ENCODE data around the gene CTNND2. TPM values are rescaled to one million over a fixed set of nuclear protein-coding genes. Genes with fewer than 3 reads are reported as not detected.

CTNND2 gene
- total RNA-seq, 1 experiment from 2014 or later, result 7.0 TPM

DNA sequence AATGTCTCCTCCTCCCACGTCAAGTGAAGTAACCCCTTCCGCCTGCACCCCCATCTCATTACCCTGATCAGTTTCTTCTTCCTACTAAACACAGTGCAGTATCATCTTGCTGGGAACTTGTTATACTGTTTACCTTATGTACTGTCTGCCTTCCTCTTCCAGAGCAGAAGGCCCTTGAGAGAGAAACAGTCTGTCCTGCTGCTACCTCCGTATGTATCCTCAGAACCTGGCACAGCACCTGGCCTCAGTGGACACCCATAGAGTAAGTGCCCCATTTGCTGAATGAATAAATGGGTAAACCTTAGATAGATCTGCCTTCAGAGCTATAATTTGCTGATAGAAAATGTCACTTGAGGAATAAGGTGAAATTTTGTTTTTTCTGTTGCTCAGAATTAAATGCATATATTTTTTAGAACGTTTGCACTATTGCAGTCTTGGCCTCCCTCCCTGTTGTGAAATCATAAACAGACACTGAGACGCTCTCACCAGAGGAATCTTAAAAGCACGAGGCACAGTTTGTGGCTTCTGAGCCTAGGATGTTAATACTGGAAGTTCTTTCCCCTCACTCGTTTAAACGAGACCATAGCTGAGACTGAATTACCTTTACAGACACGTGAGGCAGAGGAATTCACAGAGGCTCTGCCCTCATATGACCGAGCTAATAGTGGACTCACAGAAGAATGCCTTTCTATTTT, 920.1 kb downstream of the CTNND2 start:
- no peaks in the 10 kb centered on the region for H4K20me1 ChIP-seq (ENCODE audit: control insufficient read depth, insufficient read depth, insufficient read length)
- no peak overlapping the region for H3T11ph ChIP-seq (ENCODE audit: low read length)
- H3K79me2 ChIP-seq (ENCODE audit: insufficient read depth, low read length), result no peaks in the 10 kb centered on the region
- peaks cover 10 to 23% of the 10 kb centered on the region in 2 experiments for H3K4me1 Mint-ChIP-seq
- H3K18ac ChIP-seq (ENCODE audit: insufficient read length, low read depth, low read length), result no peak overlapping the region
- H3K4me2 ChIP-seq (ENCODE audit: insufficient read depth, insufficient read length, low read length), result no peak overlapping the region
- no peaks in the 10 kb centered on the region for H3K9me3 ChIP-seq (ENCODE audit: control insufficient read depth, low read depth, low read length)
- no peaks in the 10 kb centered on the region for H3K9me3 Mint-ChIP-seq
- no peaks in the 10 kb centered on the region for H3K23me2 ChIP-seq (ENCODE audit: insufficient read length, low read depth, low read length, poor library complexity, severe bottlenecking)
- DNase-seq, result no peak
- WGBS (ENCODE audit: extremely low coverage, insufficient read length, low lambda C conversion rate), result no CpG with 5 or more reads among the region's 10 CpGs
- no peak overlapping the region for H3K4ac ChIP-seq (ENCODE audit: low read depth, low read length)
- no peak overlapping the region for H2BK15ac ChIP-seq (ENCODE audit: low read depth, low read length)
- H3K27me3 ChIP-seq (ENCODE audit: insufficient read depth, low read length), result no peaks in the 10 kb centered on the region
- H3K27me3 Mint-ChIP-seq (ENCODE audit: low read depth), result peaks cover 15% of the 10 kb centered on the region
- H3K27ac ChIP-seq (ENCODE audit: insufficient read length, low read depth, low read length), result no peak overlapping the region
- H3K23ac ChIP-seq (ENCODE audit: insufficient read length, low read depth, low read length), result no peak overlapping the region
- no peak overlapping the region for H2AK5ac ChIP-seq (ENCODE audit: insufficient read length, low read length)
- H3K4me1 ChIP-seq (ENCODE audit: insufficient read depth, low read length), result no peaks in the 10 kb centered on the region
- H4K8ac ChIP-seq (replicated peaks; ENCODE audit: insufficient read length, low read depth, low read length), result no peak overlapping the region
- TF ChIP-seq, protein P1, sequence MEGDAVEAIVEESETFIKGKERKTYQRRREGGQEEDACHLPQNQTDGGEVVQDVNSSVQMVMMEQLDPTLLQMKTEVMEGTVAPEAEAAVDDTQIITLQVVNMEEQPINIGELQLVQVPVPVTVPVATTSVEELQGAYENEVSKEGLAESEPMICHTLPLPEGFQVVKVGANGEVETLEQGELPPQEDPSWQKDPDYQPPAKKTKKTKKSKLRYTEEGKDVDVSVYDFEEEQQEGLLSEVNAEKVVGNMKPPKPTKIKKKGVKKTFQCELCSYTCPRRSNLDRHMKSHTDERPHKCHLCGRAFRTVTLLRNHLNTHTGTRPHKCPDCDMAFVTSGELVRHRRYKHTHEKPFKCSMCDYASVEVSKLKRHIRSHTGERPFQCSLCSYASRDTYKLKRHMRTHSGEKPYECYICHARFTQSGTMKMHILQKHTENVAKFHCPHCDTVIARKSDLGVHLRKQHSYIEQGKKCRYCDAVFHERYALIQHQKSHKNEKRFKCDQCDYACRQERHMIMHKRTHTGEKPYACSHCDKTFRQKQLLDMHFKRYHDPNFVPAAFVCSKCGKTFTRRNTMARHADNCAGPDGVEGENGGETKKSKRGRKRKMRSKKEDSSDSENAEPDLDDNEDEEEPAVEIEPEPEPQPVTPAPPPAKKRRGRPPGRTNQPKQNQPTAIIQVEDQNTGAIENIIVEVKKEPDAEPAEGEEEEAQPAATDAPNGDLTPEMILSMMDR (conservative IDR thresholded peaks at IDR 0.05), result no peak
- no peak overlapping the region; a peak in 1 of 7 replicates for H3K27ac Mint-ChIP-seq
- H3K9ac ChIP-seq (ENCODE audit: extremely low read depth, insufficient read length, low read length), result no peak overlapping the region
- no peak overlapping the region for H2BK120ac ChIP-seq (ENCODE audit: low read depth, low read length, poor library complexity, severe bottlenecking)
- no peak overlapping the region for H3K56ac ChIP-seq (ENCODE audit: insufficient read length, low read depth, low read length)
- H2BK5ac ChIP-seq (ENCODE audit: insufficient read length, low read length), result no peak overlapping the region
- H3K79me1 ChIP-seq (ENCODE audit: insufficient read depth, low read depth, low read length, poor library complexity, severe bottlenecking), result no peaks in the 10 kb centered on the region
- H4K5ac ChIP-seq (ENCODE audit: insufficient read length, low read depth, low read length), result no peak overlapping the region
- no peak overlapping the region for H3K14ac ChIP-seq (ENCODE audit: insufficient read depth, low read length)
- H2AFZ ChIP-seq (ENCODE audit: low read length), result no peak overlapping the region
- H2BK12ac ChIP-seq (ENCODE audit: insufficient read length, low read depth, low read length), result no peak overlapping the region
- H3K36me3 Mint-ChIP-seq (ENCODE audit: insufficient read depth in 1 of 3, low read depth in 3 of 3), result no peaks in the 10 kb centered on the region
- H2BK20ac ChIP-seq (ENCODE audit: low read depth, low read length, poor library complexity, severe bottlenecking), result no peak overlapping the region
- no peak overlapping the region for H3K4me3 Mint-ChIP-seq
- no peak overlapping the region for H4K91ac ChIP-seq (ENCODE audit: insufficient read length, low read depth, low read length)
